HG03521 (cell line): ENCODE results near the gene HTR3E.

Experiments
- ATAC-seq: cut with Tn5 transposase; IDR thresholded peaks from one replicate; pipeline ENCODE4 v1.9.1; 2021; ENCODE audit warnings: mild to moderate bottlenecking, moderate library complexity; ENCODE audit not compliant: unreplicated experiment

Gene HTR3E

GRCh38 chr3:184154885-184155643, 58.2 kb downstream of the HTR3E start, which contains the start of gene DVL3:
Gene DVL3 (plus strand): TSS chr3:184155377. CDS start chr3:184155636, 259 bp downstream.
- ATAC-seq, result peak; percentile 73

DNA sequence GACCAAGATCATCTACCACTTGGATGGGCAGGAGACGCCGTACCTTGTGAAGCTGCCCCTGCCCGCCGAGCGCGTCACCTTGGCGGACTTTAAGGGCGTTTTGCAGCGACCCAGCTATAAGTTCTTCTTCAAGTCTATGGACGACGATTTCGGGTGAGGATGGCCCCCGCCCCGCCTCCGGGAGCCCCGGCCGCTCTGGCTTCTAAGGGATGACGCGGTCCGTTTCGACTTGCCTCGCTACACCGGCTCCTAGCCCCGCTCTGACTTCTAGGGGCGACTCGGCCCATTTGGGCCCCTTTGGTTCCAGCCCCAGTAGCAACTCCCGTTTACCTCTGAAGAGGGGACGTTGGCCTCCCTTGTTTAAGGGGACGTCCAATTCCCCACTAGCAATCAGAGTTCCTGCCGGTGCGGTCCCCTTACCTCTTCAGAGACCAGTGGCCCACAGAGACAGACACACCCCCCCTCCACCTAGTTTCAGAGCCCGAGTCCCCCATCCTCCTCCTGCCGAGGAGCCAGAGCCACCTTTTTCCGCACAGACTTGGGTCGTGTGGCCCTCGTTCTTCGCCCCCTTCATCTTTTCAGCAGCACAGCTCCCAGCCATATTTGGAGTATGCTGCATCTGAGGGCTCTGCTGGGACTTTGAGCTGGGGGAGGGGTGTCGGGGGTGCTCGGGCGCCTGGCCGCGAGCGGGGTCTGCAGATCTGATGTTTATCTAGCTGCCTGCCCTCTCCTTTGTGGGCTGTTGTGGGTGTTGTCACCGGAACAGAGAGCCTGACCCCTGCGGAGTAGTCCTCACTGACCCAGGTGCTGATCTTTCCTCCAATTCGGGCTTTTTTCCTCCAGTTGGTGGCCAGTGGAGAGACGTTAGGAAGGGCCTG, 59.0 kb downstream of the HTR3E start:
- peak; percentile 22 for ATAC-seq

DNA sequence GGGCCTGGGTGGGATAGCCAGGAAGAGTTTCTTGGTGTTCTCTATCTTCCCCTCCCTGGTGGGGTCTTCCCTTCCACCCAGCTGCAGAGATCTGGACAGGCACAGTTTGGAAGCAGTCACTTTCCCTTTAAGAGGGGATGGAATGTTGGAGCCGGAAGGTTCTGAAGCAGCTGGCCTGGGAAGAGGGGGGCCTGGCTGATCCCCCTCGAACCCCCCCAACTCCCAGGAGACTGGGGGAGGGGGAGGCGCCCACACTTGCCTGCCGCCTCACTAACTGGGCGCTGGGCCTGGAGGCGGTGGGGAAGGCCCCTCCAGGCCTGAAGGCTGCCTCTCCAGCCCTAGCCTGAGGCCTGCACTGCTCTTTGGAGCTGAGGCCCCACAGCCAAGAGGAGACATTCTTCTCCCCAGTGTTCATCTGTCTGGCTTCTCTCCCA, 59.7 kb downstream of the HTR3E start:
- no peak for ATAC-seq
